ENCODE data around the gene FRAT1.

The FRAT1 gene

DNA sequence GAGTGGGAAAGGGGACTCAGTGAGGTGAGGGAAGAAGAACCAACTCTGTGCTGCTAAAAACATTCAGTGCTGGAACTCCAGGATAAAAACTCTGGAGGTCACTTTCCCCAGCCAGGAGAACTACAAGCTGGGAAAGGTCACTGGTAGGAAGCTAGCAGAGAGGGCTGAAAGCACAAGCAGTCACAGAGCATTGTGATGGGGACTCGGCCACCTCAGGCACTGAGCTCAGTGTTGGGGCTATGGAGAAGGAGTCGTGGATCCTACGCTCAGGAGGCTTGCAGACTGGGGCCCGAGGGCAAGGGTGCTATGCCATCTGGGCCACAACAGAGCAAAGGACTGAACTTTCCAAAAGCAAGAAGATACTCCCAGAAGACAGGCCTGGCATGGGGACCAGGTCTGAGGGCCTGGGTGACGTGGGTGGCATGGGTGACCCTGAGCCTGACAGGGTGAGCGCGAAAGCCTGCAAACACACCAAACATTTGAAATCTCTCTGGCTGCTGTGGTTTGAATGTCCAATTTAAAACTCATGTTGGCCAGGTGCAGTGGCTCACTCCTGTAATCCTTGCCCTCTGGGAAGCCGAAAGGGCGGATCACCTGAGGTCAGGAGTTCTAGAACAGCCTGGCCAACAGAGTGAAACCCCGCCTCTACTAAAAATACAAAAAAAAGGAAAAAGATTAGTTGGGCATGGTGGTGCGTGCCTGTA lies 16.8 kb upstream of the FRAT1 start:
- TF ChIP-seq, protein P1, sequence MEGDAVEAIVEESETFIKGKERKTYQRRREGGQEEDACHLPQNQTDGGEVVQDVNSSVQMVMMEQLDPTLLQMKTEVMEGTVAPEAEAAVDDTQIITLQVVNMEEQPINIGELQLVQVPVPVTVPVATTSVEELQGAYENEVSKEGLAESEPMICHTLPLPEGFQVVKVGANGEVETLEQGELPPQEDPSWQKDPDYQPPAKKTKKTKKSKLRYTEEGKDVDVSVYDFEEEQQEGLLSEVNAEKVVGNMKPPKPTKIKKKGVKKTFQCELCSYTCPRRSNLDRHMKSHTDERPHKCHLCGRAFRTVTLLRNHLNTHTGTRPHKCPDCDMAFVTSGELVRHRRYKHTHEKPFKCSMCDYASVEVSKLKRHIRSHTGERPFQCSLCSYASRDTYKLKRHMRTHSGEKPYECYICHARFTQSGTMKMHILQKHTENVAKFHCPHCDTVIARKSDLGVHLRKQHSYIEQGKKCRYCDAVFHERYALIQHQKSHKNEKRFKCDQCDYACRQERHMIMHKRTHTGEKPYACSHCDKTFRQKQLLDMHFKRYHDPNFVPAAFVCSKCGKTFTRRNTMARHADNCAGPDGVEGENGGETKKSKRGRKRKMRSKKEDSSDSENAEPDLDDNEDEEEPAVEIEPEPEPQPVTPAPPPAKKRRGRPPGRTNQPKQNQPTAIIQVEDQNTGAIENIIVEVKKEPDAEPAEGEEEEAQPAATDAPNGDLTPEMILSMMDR (IDR thresholded peaks at IDR 0.05; ENCODE audit: low read depth, low read length): no peak
- Histone ChIP-seq H3K9me3 (no peaks in the 10 kb centered on the region), H3K4me3 (ENCODE audit: low read depth, low read length) (no peak overlapping the region), H3K4me1 (no peaks in the 10 kb centered on the region), H3K36me3 (no peaks in the 10 kb centered on the region), H3K27me3 (no peaks in the 10 kb centered on the region)
- DNase-seq: no peak

DNA sequence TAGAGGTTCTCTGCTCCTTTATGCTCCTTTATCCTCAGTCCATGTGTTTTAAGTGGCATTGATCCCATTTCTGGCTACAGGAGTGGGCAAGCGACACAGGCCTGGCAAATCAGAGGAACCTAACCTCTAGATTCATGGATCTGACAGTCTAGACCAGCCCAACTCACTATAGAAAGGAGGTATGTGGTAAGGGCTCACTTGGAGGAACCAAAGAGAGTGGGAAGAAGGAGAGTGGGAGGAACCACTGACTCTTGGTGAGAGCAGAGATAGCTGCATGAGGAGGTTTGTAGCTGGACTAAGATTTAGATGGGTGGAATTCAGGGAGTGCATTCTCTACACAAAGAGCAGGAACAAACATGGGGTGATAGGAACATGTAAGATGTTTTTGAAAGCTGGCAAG lies 11.6 kb upstream of the FRAT1 start:
- no peak for DNase-seq
- no peaks in the 10 kb centered on the region for H3K36me3 ChIP-seq
- no peaks in the 10 kb centered on the region for H3K4me1 ChIP-seq
- TF ChIP-seq, protein P1 (IDR thresholded peaks at IDR 0.05; ENCODE audit: low read depth, low read length): no peak
- H3K27me3 ChIP-seq: no peaks in the 10 kb centered on the region
- no peaks in the 10 kb centered on the region for H3K9me3 ChIP-seq
- no peak overlapping the region for H3K4me3 ChIP-seq (ENCODE audit: low read depth, low read length)

DNA sequence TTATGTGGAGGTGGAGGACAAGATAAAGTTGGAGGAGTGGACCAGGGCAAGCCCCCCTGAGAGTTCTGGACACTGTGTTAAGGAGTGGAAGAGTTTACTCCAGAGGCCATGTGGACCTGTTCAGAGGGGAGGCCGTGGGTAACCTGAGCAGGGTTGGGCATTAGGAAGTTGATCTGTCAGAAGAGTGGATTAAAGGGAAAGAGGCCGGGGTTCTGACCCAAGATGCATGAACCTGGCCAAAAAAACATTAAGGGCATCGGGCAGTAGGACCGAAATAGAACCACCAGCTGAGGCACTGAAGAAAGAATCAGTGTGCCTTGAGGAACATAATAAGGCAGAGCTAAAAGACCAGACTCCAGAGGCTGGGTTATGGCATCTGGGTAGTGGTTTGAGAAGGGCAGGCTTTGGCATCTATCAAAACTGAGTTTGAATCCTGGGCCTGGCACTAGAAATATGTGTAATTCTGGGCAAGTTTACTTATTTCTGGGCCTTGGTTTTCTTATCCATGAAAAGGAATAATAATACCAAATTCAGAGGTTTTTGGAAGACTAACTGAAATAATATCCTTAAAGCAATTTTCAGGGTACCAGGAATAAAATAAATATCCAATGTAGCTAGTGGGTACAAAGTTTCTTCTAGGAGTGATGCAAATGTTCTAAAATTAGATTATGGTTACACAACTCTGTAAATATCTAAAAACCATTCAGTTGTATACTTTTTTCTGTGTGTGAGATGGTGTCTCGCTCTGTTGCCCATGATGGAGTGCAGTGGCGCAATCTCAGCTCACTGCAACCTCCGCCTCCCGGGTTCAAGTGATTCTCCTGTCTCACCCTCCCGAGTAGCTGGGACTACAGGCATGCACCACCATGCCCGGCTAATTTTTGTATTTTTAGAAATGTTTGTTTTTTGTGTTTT lies 10.9 kb upstream of the FRAT1 start:
- H3K9me3 ChIP-seq: no peaks in the 10 kb centered on the region
- H3K4me3 ChIP-seq (ENCODE audit: low read depth, low read length): no peak overlapping the region
- TF ChIP-seq, protein P1 (IDR thresholded peaks at IDR 0.05; ENCODE audit: low read depth, low read length): no peak
- no peak for DNase-seq
- no peaks in the 10 kb centered on the region for H3K4me1 ChIP-seq
- H3K36me3 ChIP-seq: no peaks in the 10 kb centered on the region
- H3K27me3 ChIP-seq: no peaks in the 10 kb centered on the region

DNA sequence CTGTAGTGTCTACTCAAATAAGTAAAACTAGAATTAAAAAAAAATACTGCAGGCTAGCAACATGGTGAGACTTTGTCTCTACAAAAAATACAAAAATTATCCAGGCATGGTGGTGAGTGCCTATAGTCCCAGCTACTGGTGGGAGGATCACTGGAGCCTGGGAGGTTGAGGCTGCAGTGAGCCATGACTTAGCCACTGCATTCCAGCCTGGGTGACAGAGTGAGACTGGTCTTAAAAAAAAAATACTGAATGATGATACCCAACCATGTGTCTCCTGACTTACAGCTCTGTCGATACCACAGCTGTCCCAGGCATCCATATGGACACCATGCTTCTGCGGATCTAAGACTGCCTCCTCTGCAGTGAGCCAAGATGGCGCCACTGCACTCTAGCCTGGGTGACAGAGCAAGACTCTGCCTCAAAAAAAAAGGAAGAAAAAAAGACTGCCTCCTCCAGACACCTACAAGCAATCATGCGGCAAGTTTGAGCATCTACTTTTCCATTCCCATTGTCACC lies 7.9 kb upstream of the FRAT1 start:
- Histone ChIP-seq H3K36me3 (no peaks in the 10 kb centered on the region), H3K9me3 (no peaks in the 10 kb centered on the region), H3K27me3 (no peaks in the 10 kb centered on the region), H3K4me1 (no peaks in the 10 kb centered on the region), H3K4me3 (ENCODE audit: low read depth, low read length) (no peak overlapping the region)
- TF ChIP-seq, protein P1 (IDR thresholded peaks at IDR 0.05; ENCODE audit: low read depth, low read length): no peak
- no peak for DNase-seq

DNA sequence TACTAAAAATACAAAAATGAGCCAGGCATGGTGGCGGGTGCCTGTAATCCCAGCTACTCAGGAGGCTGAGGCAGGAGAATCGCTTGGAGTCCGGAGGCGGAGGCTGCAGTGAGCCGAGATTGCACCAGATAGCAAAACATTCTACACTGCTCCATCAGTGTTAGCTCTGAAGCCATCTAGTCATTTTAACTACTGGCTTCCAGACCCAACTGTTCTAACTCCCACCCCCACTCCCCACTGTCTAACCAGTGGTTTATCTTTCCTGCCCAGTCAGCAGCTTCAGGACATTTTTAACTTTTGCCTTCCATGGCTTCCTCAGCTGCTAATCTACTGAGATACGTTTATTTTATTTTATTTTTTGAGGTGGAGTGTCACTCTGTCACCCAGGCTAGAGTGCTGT lies 6.2 kb upstream of the FRAT1 start:
- TF ChIP-seq, protein P1 (IDR thresholded peaks at IDR 0.05; ENCODE audit: low read depth, low read length): no peak
- H3K4me1 ChIP-seq: no peaks in the 10 kb centered on the region
- no peaks in the 10 kb centered on the region for H3K27me3 ChIP-seq
- H3K4me3 ChIP-seq (ENCODE audit: low read depth, low read length): no peak overlapping the region
- no peak for DNase-seq
- H3K36me3 ChIP-seq: no peaks in the 10 kb centered on the region
- H3K9me3 ChIP-seq: no peaks in the 10 kb centered on the region
